GM10847 (cell line): Measurements from ENCODE around the gene KISS1R.

ENCODE experiments used
- POLR2A ChIP-seq: IDR thresholded peaks from 2 replicates; pipeline ENCODE4 v1.6.1; 2011; ENCODE audit not compliant: insufficient read length; ENCODE audit errors: extremely low read depth

Gene KISS1R

GRCh38 chr19:958967-959855 is 42.1 kb downstream of the KISS1R start:
- no peak for TF ChIP-seq POLR2A

GRCh38 chr19:960020-960419 is 42.9 kb downstream of the KISS1R start:
- TF ChIP-seq POLR2A: no peak

- TF ChIP-seq POLR2A: no peak
These were observed 43.4 kb downstream of the KISS1R start for GRCh38 chr19:960601-960938.

- no peak for TF ChIP-seq POLR2A
These were observed 44.9 kb downstream of the KISS1R start for GRCh38 chr19:961866-962620.

- no peak for TF ChIP-seq POLR2A
These were observed 45.7 kb downstream of the KISS1R start for GRCh38 chr19:962683-963400.

GRCh38 chr19:963486-963951 is 46.4 kb downstream of the KISS1R start:
- TF ChIP-seq POLR2A: no peak

- no peak for TF ChIP-seq POLR2A
These were observed 47.0 kb downstream of the KISS1R start for GRCh38 chr19:964116-964520.

GRCh38 chr19:964761-965694 is 47.9 kb downstream of the KISS1R start:
- TF ChIP-seq POLR2A: no peak

- no peak for TF ChIP-seq POLR2A
These were observed 49.5 kb downstream of the KISS1R start for GRCh38 chr19:966485-967088.
